Thymus (tissue), 11 donors: ENCODE results near the gene PPFIBP2. TPM values are rescaled to one million over a fixed set of nuclear protein-coding genes. Genes with fewer than 3 reads are reported as not detected.

Experiments
- DNase-seq, 9 donors: peaks; one replicate each; pipeline ENCODE4 v3.0.0-alpha.2; 2013; ENCODE audit warnings: low spot score in 9 of 9, low read depth in 6 of 9, missing footprints in 1 of 9
- H3K27ac ChIP-seq, 2 donors: one replicate each; pipeline ENCODE4 v1.5.1; 2013; ENCODE audit warnings: control low read depth in 1 of 2, low read depth in 1 of 2, low read length in 1 of 2, mild to moderate bottlenecking in 1 of 2, moderate library complexity in 1 of 2
- H3K27me3 ChIP-seq, 2 donors: one replicate each; pipeline ENCODE4 v1.5.1; 2013; ENCODE audit warnings: low read length in 1 of 2; ENCODE audit not compliant: control insufficient read depth in 2 of 2, insufficient read depth in 1 of 2
- H3K36me3 ChIP-seq, 2 donors: one replicate each; pipeline ENCODE4 v1.5.1; 2013; ENCODE audit warnings: low read length in 1 of 2, mild to moderate bottlenecking in 1 of 2, moderate library complexity in 1 of 2; ENCODE audit not compliant: control insufficient read depth in 2 of 2, insufficient read depth in 2 of 2
- H3K4me1 ChIP-seq, 2 donors: one replicate each; pipeline ENCODE4 v1.5.1; 2013; ENCODE audit warnings: low read length in 2 of 2; ENCODE audit not compliant: control insufficient read depth in 2 of 2, insufficient read depth in 2 of 2
- H3K4me3 ChIP-seq, 2 donors: one replicate each; pipeline ENCODE4 v1.5.1; 2013; ENCODE audit warnings: low read length in 2 of 2, control low read depth in 1 of 2, mild to moderate bottlenecking in 1 of 2
- H3K9me3 ChIP-seq, 2 donors: one replicate each; pipeline ENCODE4 v1.5.1; 2013; ENCODE audit warnings: low read length in 1 of 2, mild to moderate bottlenecking in 1 of 2; ENCODE audit not compliant: control insufficient read depth in 2 of 2, insufficient read depth in 1 of 2
- WGBS: extraction: QIAGEN DNeasy Blood & Tissue Kit; methylation state at CpG from one replicate; pipeline ENCODE4 v1.1.7; 2013; 5-methylcytosine and 5-hydroxymethylcytosine counted together
- polyA plus RNA-seq: library from polyadenylated mRNA; stranded (reverse); fragments of 200-250 nt; gene quantifications from one replicate; pipeline ENCODE4 v1.2.3, GENCODE V29; 2013
- total RNA-seq: library from RNA; stranded (reverse); fragments of 120-200 nt; gene quantifications from one replicate; pipeline ENCODE4 v1.2.4, GENCODE V29; 2013
- donor health status: healthy.

The PPFIBP2 gene
- total and polyA plus RNA-seq, 2 donors: 5.6 to 6.0 TPM

GRCh38 chr11:7672276-7672959, 158.6 kb downstream of the PPFIBP2 start:
- no peak overlapping the region for H3K27ac ChIP-seq
- no peaks in the 10 kb centered on the region for H3K9me3 ChIP-seq
- DNase-seq: no peak
- no peaks in the 10 kb centered on the region for H3K36me3 ChIP-seq
- peaks cover 33 to 48% of the 10 kb centered on the region in 2 donors for H3K27me3 ChIP-seq
- no peak overlapping the region for H3K4me3 ChIP-seq
- H3K4me1 ChIP-seq: no peaks in the 10 kb centered on the region
- WGBS: 95% methylated on average over 16 of the region's 16 CpGs

DNA sequence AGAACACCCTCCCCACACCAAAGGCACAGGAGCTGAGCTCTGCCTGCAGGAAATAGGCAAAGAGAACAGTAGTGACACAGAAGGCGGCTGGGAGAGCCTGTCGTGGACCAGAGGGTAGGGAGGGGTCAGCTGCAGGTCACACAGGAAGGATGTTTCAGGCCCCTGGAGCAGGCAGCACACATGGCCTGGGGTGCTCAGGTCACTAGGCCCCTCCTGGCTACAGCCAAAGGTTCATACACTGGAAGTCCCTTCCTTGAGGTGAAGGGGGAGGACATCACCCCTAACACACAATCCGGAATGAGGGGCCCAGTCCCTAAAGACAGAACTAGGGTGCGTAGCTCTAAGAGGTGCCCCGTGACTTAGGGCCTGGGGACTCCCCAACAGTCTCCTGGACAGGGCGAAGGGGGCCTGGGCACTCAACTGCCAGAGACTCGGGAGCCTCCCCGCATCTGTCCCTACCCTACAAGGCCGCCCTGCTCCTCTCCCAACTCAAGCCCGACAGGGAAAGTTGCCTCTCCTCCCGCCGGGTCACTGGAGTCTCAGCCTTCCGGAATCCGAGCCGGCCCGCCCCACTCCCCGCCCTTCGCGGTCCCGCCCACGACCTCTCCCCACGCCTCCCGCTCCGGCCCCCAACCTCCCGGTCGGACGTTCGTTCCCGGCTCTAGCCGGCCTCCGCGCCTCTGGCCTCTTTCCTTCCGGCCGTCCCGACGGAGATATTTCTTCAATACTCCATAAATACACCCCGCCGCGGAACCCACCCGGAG, 159.3 kb downstream of the PPFIBP2 start, which contains the start of gene CYB5R2:
TSS of gene CYB5R2 (minus strand) at position 541 of the 764 bp plus-strand sequence. CDS start 675 bp downstream, outside the sequence.
- Histone ChIP-seq H3K27me3 (peaks cover 33 to 50% of the 10 kb centered on the region in 2 donors), H3K9me3 (no peaks in the 10 kb centered on the region), H3K27ac (no peak within 1 kb of the TSS), H3K4me3 (no peak within 1 kb of the TSS), H3K4me1 (no peaks in the 10 kb centered on the region), H3K36me3 (no peaks in the 10 kb centered on the region)
- DNase-seq: no peak
- 15% methylated on average over 40 of the region's 40 CpGs for WGBS

GRCh38 chr11:7673724-7674434, 160.1 kb downstream of the PPFIBP2 start:
- H3K4me1 ChIP-seq: no peaks in the 10 kb centered on the region
- DNase-seq: no peak
- H3K36me3 ChIP-seq: no peaks in the 10 kb centered on the region

GRCh38 chr11:7675631-7676030, 161.8 kb downstream of the PPFIBP2 start:
- H3K4me3 ChIP-seq: no peak overlapping the region
- no peaks in the 10 kb centered on the region for H3K36me3 ChIP-seq
- H3K27ac ChIP-seq: no peak overlapping the region
- peaks cover 33 to 50% of the 10 kb centered on the region in 2 donors for H3K27me3 ChIP-seq
- no peaks in the 10 kb centered on the region for H3K9me3 ChIP-seq
- no peak for DNase-seq
- no peaks in the 10 kb centered on the region for H3K4me1 ChIP-seq
- 82% methylated on average over 3 of the region's 3 CpGs for WGBS

More at GRCh38 chr11:7673724-7674434, 160.1 kb downstream of the PPFIBP2 start:
- Histone ChIP-seq H3K27ac (no peak overlapping the region), H3K4me3 (no peak overlapping the region), H3K9me3 (no peaks in the 10 kb centered on the region), H3K27me3 (peaks cover 33 to 50% of the 10 kb centered on the region in 2 donors)
- WGBS: 7% methylated on average over 72 of the region's 72 CpGs

DNA sequence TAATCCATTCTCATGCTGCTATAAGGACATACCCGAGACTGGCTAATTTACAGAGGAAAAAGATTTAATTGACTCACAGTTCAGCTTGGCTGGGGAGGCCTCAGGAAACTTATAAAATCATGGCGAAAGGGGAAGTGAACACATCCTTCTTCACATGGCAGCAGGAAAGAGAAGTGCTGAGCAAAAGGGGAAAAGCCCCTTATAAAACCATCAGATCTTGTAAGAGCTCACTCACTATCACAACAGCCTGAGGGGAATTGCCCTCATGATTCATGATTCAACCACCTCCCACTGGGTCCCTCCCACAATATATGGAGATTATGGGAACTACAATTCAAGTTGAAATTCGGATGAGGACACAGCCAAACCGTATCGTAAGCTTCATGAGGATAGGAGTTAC, 163.3 kb downstream of the PPFIBP2 start:
- H3K4me1 ChIP-seq: no peaks in the 10 kb centered on the region
- DNase-seq: no peak
- no peak overlapping the region for H3K27ac ChIP-seq
- no peak overlapping the region for H3K4me3 ChIP-seq
- no peaks in the 10 kb centered on the region for H3K9me3 ChIP-seq
- no peaks in the 10 kb centered on the region for H3K36me3 ChIP-seq
- WGBS: 70% methylated on average over 5 of the region's 5 CpGs
- peaks cover 32 to 39% of the 10 kb centered on the region in 2 donors for H3K27me3 ChIP-seq

- H3K27ac ChIP-seq: no peak overlapping the region
- no peaks in the 10 kb centered on the region for H3K4me1 ChIP-seq
- H3K9me3 ChIP-seq: no peaks in the 10 kb centered on the region
- H3K36me3 ChIP-seq: no peaks in the 10 kb centered on the region
- no peak for DNase-seq
- peaks cover 25 to 31% of the 10 kb centered on the region in 2 donors for H3K27me3 ChIP-seq
- WGBS: 67% methylated on average over 4 of the region's 4 CpGs
- no peak overlapping the region for H3K4me3 ChIP-seq
Measured at GRCh38 chr11:7677796-7678201, 164.0 kb downstream of the PPFIBP2 start.

DNA sequence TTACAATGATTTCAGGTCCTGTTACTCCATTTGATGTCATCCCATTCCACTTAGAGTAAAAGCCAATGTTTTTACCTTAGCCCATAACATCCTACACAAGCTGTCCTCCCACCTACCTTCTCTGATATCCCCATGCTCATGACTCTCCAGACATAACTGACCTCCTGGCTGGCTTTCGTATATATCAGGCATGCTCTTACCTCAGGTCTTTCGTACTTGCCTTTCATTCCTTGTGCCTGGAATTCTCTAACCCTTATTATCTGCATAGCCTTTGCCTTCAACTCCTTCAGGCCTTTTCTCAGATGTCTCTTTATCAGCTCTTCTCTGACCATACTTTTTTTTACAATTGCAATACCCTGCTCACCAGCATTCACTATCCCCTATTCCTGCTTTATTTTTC, 169.8 kb downstream of the PPFIBP2 start:
- no peak for DNase-seq
- WGBS: 88% methylated on average over 2 of the region's 2 CpGs
- H3K4me1 ChIP-seq: no peaks in the 10 kb centered on the region
- H3K4me3 ChIP-seq: no peak overlapping the region
- H3K36me3 ChIP-seq: no peaks in the 10 kb centered on the region
- no peaks in the 10 kb centered on the region for H3K27me3 ChIP-seq
- H3K9me3 ChIP-seq: no peaks in the 10 kb centered on the region
- no peak overlapping the region for H3K27ac ChIP-seq

- Histone ChIP-seq H3K9me3 (no peaks in the 10 kb centered on the region), H3K36me3 (no peaks in the 10 kb centered on the region), H3K4me3 (no peak overlapping the region), H3K4me1 (no peaks in the 10 kb centered on the region), H3K27ac (no peak overlapping the region), H3K27me3 (no peaks in the 10 kb centered on the region)
- DNase-seq: no peak
- 95% methylated on average over 4 of the region's 4 CpGs for WGBS
Measured at GRCh38 chr11:7686761-7687160, 173.0 kb downstream of the PPFIBP2 start.

GRCh38 chr11:7687386-7687785, 173.6 kb downstream of the PPFIBP2 start:
- Histone ChIP-seq H3K9me3 (no peaks in the 10 kb centered on the region), H3K4me3 (no peak overlapping the region), H3K27me3 (no peaks in the 10 kb centered on the region), H3K27ac (no peak overlapping the region), H3K4me1 (no peaks in the 10 kb centered on the region), H3K36me3 (no peaks in the 10 kb centered on the region)
- WGBS: 98% methylated on average over 1 of the region's 1 CpG
- DNase-seq: no peak
